Measurements from ENCODE around the gene RALA.
A peak's percentile ranks its signal among the peaks of the same experiment; 100 is the strongest.
"Not testable (repeated sequence)": the region's sequence is repeated elsewhere in the genome, so short reads cannot be mapped to it uniquely, and the experiment has no call there.

The RALA gene

GRCh38 chr7:39691821-39692220 is 68.4 kb downstream of the RALA start:
- no peak for DNase-seq

- not testable (repeated sequence) for DNase-seq
Observed at GRCh38 chr7:39693086-39693485, 69.7 kb downstream of the RALA start.

- DNase-seq, result no peak
Observed at GRCh38 chr7:39693812-39694211, 70.4 kb downstream of the RALA start.

- DNase-seq, result no peak
Observed at GRCh38 chr7:39695852-39696586, 72.6 kb downstream of the RALA start.

GRCh38 chr7:39696631-39697030 is 73.3 kb downstream of the RALA start:
- no peak for DNase-seq

- DNase-seq, result no peak
Observed at GRCh38 chr7:39697483-39697882, 74.1 kb downstream of the RALA start.

- DNase-seq, result no peak
Observed at GRCh38 chr7:39700165-39700564, 76.8 kb downstream of the RALA start.

- DNase-seq, result no peak
Observed at GRCh38 chr7:39700932-39701331, 77.6 kb downstream of the RALA start.

GRCh38 chr7:39702133-39702532 is 78.8 kb downstream of the RALA start:
- no peak for DNase-seq

GRCh38 chr7:39703144-39703543 is 79.8 kb downstream of the RALA start:
- DNase-seq, result no peak

GRCh38 chr7:39709029-39709428 is 85.7 kb downstream of the RALA start:
- DNase-seq, result no peak

- DNase-seq, result peak; percentile 76
Observed at GRCh38 chr7:39709768-39710311, 86.5 kb downstream of the RALA start.

GRCh38 chr7:39712751-39713150 is 89.4 kb downstream of the RALA start:
- DNase-seq, result peak; percentile 12

- DNase-seq, result no peak
Observed at GRCh38 chr7:39714447-39715091, 91.2 kb downstream of the RALA start.

- peak; percentile 96 for DNase-seq
Observed at GRCh38 chr7:39720586-39720985, 97.2 kb downstream of the RALA start.

- peak; percentile 43 for DNase-seq
Observed at GRCh38 chr7:39721345-39721744, 98.0 kb downstream of the RALA start.

GRCh38 chr7:39721919-39722597 is 98.7 kb downstream of the RALA start:
- DNase-seq, result peak; percentile 85

GRCh38 chr7:39727231-39728012 is 104.0 kb downstream of the RALA start:
- no peak for DNase-seq

GRCh38 chr7:39732837-39733804 is 109.7 kb downstream of the RALA start:
- DNase-seq, result peak; percentile 79

GRCh38 chr7:39733881-39734632 is 110.7 kb downstream of the RALA start:
- peak; percentile 53 for DNase-seq

GRCh38 chr7:39734633-39735004 is 111.2 kb downstream of the RALA start:
- DNase-seq, result no peak
